Aorta (tissue), 5 donors: ENCODE data around the gene ERC1. TPM values are rescaled to one million over a fixed set of nuclear protein-coding genes. Genes with fewer than 3 reads are reported as not detected.

Experiments
- ATAC-seq: fragments of 200-7000 bp; cut with Tn5 transposase; one replicate; pipeline ENCODE4 v1.9.1; 2022; ENCODE audit warnings: moderate library complexity; ENCODE audit not compliant: low FRiP score
- DNase-seq, 2 donors: peaks; one replicate each; pipeline ENCODE4 v3.0.0-alpha.2; 2020
- H3K27ac ChIP-seq, 2 donors: one replicate each; pipeline ENCODE4 v1.5.1; 2013; ENCODE audit warnings: low read length in 2 of 2, mild to moderate bottlenecking in 2 of 2, moderate library complexity in 2 of 2, control low read depth in 1 of 2, inconsistent platforms in 1 of 2, low read depth in 1 of 2
- H3K27me3 ChIP-seq, 2 donors: one replicate each; pipeline ENCODE4 v1.6.1; 2013; ENCODE audit warnings: control low read depth in 1 of 2, low read length in 1 of 2, mild to moderate bottlenecking in 1 of 2, moderate library complexity in 1 of 2; ENCODE audit not compliant: insufficient read depth in 2 of 2, control insufficient read depth in 1 of 2
- H3K36me3 ChIP-seq, 2 donors: one replicate each; pipeline ENCODE4 v1.6.1; 2013; ENCODE audit warnings: control low read depth in 1 of 2, low read length in 1 of 2, mild to moderate bottlenecking in 1 of 2; ENCODE audit not compliant: insufficient read depth in 2 of 2, control insufficient read depth in 1 of 2
- H3K4me1 ChIP-seq, 2 donors: one replicate each; pipeline ENCODE4 v1.6.1; 2013; ENCODE audit warnings: low read length in 2 of 2, control low read depth in 1 of 2, mild to moderate bottlenecking in 1 of 2, moderate library complexity in 1 of 2; ENCODE audit not compliant: insufficient read depth in 2 of 2, control insufficient read depth in 1 of 2
- H3K4me3 ChIP-seq, 2 donors: one replicate each; pipeline ENCODE4 v1.5.1; 2013; ENCODE audit warnings: low read length in 2 of 2, control low read depth in 1 of 2, mild to moderate bottlenecking in 1 of 2
- H3K9me3 ChIP-seq: one replicate; pipeline ENCODE4 v1.6.1; 2013; ENCODE audit warnings: mild to moderate bottlenecking, low read length; ENCODE audit not compliant: control insufficient read depth
- WGBS, 2 donors: extraction: QIAGEN DNeasy Blood & Tissue Kit; methylation state at CpG; one replicate each; pipeline ENCODE4 v1.1.7; 2013; 5-methylcytosine and 5-hydroxymethylcytosine counted together
- intact Hi-C, 2 donors: fragments of 100-400 bp; cut with DNase I; formaldehyde crosslinking; loops; one replicate each; pipeline versions ENCODE4 v1.14.2 to v1.15.0; 2022
- polyA plus RNA-seq, 2 donors: library from polyadenylated mRNA; stranded (reverse); fragments of 200-250 nt; gene quantifications; one replicate each; pipeline ENCODE4 v1.2.3, GENCODE V29; 2013
- total RNA-seq, 2 donors: library from RNA; stranded (reverse); fragmentation: NEBNext Ultra II Directional; extraction: Animal tissue kit (Norgen Biotek cat#: 25700); gene quantifications; one replicate each; pipeline ENCODE4 v1.2.1, GENCODE V29; 2021
- donor health status: healthy with polysubstance abuse.
- donor health status: Bipolar disorder and iron deficiency.
- donor health status: DM: no; HTN: no; CAD: no.
- donor health status: DM: no; HTN: no; CAD: no.
- donor health status: DM: yes; HTN: yes; CAD: no.

The ERC1 gene
- total and polyA plus RNA-seq, 4 donors: 8.1 to 99.8 (median 45.3) TPM

DNA sequence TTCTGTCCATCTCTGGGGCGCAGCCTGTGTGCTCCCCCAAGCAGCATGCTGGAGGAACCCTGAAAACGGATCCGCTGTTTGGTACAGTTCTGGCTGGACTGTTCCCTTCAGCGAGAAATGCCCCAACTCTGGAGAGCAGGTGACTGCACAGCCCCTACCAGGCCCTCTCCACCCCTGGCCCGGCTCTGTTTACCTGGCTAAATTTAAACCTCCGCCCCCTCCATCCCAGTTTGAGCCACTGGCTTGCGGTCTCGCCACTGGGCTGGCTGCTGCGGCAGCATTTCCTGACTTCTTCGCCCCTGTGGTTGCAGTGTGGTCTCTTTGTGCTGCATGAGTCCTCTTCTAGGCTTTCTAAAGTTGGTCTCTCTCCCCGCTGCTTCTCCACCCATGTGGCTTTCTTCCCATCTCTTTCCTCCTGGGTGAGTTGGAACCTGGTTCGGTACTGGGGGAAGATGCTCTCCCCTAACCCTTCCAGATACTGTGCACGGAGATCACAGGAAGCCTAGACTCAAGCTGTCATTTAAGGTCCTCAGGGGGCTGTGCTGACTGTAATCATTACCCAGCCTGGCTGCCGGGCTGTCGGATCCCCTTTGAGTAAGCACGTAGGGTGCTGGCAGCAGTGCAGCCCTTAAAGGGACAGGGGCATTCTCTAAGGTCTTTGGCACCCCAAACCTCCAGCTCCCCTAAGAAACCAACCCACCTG is 542.7 kb downstream of the ERC1 start:
- WGBS, 2 donors: 56 to 68% methylated on average over 16 of the region's 16 CpGs

DNA sequence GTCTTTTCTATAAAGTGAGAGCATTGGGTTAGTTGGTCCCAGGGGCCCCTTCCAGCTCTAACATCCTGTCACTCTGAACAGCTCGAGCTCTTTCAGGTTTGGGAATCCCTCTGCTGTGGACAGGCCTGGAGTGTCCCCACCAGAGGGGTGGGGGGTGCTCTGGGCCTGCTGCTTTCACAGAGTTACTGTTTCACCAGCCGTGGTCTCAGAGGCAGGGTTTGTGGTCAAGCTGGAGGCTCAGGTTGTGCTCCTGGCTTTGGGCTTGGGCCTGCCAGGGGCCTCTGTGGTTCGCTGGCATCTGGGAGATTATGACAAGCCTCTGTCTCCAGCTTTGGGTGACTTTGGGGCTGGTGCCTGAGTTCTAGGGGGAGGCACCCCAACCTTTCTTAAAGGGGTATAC is 543.7 kb downstream of the ERC1 start:
- Histone ChIP-seq H3K4me1 (no peaks in the 10 kb centered on the region), H3K36me3 (no peaks in the 10 kb centered on the region), H3K27me3 (no peaks in the 10 kb centered on the region), H3K4me3 (no peak overlapping the region), H3K27ac (no peak overlapping the region), H3K9me3 (peaks cover 1% of the 10 kb centered on the region)
- no peak for DNase-seq
- WGBS, 2 donors: 71 to 90% methylated on average over 3 of the region's 3 CpGs
- no peak for ATAC-seq
- intact Hi-C loops: no loop called here

More for the DNA sequence above, 542.7 kb downstream of the ERC1 start:
- no peak for ATAC-seq
- Histone ChIP-seq H3K9me3 (peaks cover 1% of the 10 kb centered on the region), H3K27me3 (no peaks in the 10 kb centered on the region), H3K27ac (no peak overlapping the region), H3K4me3 (no peak overlapping the region), H3K36me3 (no peaks in the 10 kb centered on the region), H3K4me1 (no peaks in the 10 kb centered on the region)
- intact Hi-C loops: no loop called here
- no peak for DNase-seq

- WGBS, 2 donors: 92 to 97% methylated on average over 4 of the region's 4 CpGs
These were observed 545.8 kb downstream of the ERC1 start for GRCh38 chr12:1536817-1537216.

DNA sequence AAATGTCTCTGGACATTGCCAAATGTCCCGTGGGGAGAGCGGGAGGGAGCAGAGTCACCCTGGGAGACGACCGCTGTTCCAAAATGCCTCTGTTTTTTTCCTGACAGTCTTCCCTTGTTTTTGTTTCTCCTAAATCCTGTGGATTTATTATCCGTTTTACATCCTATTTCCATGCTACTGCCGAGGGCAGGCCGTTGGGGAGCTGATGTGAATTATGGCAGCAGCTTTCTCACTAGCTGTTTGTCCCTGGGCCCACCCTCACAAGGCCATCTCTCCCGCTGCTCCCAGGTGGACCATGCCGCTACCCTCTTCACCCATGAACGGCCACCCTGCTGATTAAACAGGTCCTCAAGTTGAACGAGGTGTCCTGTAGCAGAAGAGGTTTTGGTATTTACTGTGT is 548.1 kb downstream of the ERC1 start:
- no peaks in the 10 kb centered on the region for H3K36me3 ChIP-seq
- DNase-seq (no peak), ATAC-seq (no peak)
- WGBS, 2 donors: 89 to 93% methylated on average over 11 of the region's 11 CpGs
- intact Hi-C loops: no loop called here
- H3K4me3 ChIP-seq: no peak overlapping the region
- H3K27ac ChIP-seq: no peak overlapping the region
- no peaks in the 10 kb centered on the region for H3K27me3 ChIP-seq
- no peaks in the 10 kb centered on the region for H3K4me1 ChIP-seq
- H3K9me3 ChIP-seq: peaks cover 1% of the 10 kb centered on the region

More at GRCh38 chr12:1536817-1537216, 545.8 kb downstream of the ERC1 start:
- Histone ChIP-seq H3K27me3 (no peaks in the 10 kb centered on the region), H3K9me3 (peaks cover 1% of the 10 kb centered on the region), H3K4me3 (no peak overlapping the region), H3K27ac (no peak overlapping the region), H3K4me1 (no peaks in the 10 kb centered on the region), H3K36me3 (no peaks in the 10 kb centered on the region)
- no peak for DNase-seq
- intact Hi-C loops: no loop called here
- no peak for ATAC-seq

DNA sequence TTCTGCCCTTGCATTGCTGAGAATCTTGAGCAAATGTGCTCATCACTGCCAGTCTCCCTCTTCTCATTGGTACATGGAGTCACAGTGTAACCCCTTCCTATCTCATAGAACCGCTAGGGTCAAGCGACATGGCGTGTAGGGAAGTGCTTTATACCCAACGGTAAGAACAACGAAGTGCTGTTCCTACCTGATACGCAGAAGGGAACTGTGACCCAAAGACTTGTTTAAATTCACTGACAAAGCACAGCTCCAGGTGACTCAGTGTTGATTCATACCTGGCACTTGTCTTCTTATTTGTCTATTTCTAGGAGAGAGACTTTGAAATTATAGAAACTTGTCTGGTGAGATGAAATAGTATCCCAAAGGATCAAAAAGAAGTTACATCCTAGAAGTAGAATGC is 549.7 kb downstream of the ERC1 start:
- peaks cover 1% of the 10 kb centered on the region for H3K9me3 ChIP-seq
- intact Hi-C loops: no loop called here
- H3K36me3 ChIP-seq: no peaks in the 10 kb centered on the region
- no peak for DNase-seq
- H3K4me3 ChIP-seq: no peak overlapping the region
- no peaks in the 10 kb centered on the region for H3K27me3 ChIP-seq
- ATAC-seq: no peak
- WGBS, 2 donors: 94 to 96% methylated on average over 6 of the region's 6 CpGs
- H3K27ac ChIP-seq: no peak overlapping the region
- no peaks in the 10 kb centered on the region for H3K4me1 ChIP-seq

DNA sequence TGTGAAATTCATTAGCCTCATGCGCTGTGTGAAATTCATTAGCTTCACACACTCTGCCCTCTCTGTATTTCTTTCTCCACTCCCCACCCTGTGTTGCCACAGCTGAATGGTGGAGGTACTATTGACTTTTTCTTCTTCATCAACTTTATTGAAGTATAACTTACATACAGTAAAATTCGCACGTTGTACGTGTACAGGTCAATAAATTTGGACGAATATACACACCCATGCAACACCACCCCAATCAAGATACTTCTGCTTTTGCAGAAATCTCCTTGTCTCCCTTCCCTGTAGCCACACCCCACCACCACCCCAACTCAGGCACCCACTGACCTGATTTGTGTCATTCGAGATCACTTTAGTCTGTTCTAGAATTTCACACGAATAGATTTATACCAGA is 551.6 kb downstream of the ERC1 start:
- H3K36me3 ChIP-seq: no peaks in the 10 kb centered on the region
- no peak overlapping the region for H3K27ac ChIP-seq
- ATAC-seq: no peak
- intact Hi-C loops: no loop called here
- no peaks in the 10 kb centered on the region for H3K4me1 ChIP-seq
- no peak for DNase-seq
- 95 to 97% methylated on average over 7 of the region's 7 CpGs for WGBS, 2 donors
- H3K9me3 ChIP-seq: peaks cover 1% of the 10 kb centered on the region
- no peaks in the 10 kb centered on the region for H3K27me3 ChIP-seq
- H3K4me3 ChIP-seq: no peak overlapping the region

DNA sequence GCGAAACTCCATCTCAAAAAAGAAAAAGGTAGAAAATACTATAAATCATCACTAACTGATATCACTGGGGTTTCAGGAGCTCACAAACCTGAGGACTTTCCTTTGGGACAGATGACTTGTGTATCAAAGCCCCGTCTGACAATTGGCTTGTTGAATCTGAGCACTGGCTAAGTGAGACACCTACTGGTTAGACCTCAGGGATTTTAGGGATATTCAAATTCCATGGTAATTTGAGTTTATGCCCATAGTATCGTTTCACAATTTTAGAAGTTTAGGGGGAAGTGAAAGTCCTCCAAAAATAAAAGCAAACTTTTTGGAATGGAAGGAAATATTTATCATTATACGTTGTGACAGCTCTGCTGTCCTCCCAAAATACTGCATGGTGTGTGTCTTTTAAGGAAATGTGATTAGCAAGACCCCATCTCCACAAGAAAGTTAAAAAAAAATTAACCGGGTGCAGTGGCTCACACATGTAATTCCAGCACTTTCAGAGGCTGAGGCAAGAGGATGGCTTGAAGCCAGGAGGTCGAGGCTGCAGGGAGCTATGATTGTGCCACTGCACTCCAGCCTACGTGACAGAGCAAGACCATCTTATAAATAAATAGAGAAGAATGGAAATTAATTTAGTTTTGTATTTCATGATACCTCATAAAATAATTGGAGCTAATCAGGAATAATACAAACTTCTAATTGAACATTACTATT is 554.1 kb downstream of the ERC1 start:
- WGBS, 2 donors: 37 to 42% methylated on average over 7 of the region's 7 CpGs
- ATAC-seq (no peak), DNase-seq (peak in 1 of 2 donors; percentile 68)
- Histone ChIP-seq H3K27me3 (no peaks in the 10 kb centered on the region), H3K4me1 (no peaks in the 10 kb centered on the region), H3K27ac (no peak overlapping the region), H3K9me3 (no peaks in the 10 kb centered on the region), H3K4me3 (no peak overlapping the region), H3K36me3 (no peaks in the 10 kb centered on the region)
- intact Hi-C loops: no loop called here
